EL (cell line): ENCODE measurements around the gene ANKS6.

Experiments
- DNase-seq: peaks from one replicate; pipeline ENCODE4 v3.0.0-alpha.2; 2016

Gene ANKS6

GRCh38 chr9:98796364-98797101 lies at the start of gene ANKS6:
Gene ANKS6 (minus strand): TSS chr9:98796555. CDS start chr9:98796491, 64 bp downstream.
- peak; percentile 78 for DNase-seq

GRCh38 chr9:98846081-98846480 lies 49.7 kb upstream of the ANKS6 start:
- DNase-seq, result no peak

GRCh38 chr9:98842510-98842909 lies 46.2 kb upstream of the ANKS6 start:
- no peak for DNase-seq

DNA sequence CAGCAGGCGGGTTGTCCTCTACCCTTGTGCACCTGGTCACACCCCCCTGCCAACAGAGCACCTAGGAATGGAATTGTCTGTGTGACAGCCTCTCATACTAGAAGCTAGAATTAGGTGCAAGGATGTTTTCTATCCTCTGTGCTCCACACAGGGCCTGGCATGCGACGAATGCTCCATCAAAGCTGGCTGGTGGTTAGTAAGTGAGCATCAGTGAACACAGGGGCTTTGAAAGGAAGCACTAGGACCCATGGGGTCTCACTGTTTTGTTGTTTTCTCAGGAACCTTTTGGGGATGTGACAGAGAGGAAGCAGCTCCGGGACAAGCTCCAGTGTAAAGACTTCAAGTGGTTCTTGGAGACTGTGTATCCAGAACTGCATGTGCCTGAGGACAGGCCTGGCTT lies 43.4 kb upstream of the ANKS6 start:
- no peak for DNase-seq

DNA sequence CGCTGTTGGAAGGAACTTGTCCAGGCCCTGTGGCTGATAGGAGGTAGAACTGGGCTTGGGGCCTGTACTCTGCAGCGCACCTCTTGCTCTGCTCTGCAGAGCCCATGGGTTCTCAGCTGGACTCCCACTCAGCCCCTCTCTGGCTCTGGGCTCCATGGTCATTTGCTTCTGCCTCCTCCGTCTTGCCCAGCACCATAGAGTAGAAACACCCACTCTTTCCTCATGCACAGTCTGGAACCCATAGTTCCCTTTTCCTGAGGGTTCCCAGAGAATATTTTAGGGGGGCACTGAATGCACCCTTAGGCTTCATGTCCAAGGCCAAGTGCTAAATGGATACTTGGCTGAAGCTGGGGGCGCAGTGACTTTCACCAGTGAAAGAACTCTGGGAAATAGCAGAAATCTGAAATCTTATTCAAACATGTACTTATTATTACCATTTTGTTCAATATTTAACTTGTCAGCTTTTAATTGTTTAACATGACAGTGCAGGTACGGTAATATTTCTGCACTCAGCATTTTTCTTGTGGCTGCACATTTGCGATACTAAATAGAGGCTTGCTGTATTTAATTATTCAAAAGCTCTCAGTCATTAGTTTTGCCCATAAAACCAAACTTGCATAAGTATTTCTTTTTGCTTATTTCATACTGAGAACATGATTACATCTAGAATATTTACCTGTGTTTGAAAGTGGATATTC lies 42.7 kb upstream of the ANKS6 start:
- DNase-seq, result no peak

DNA sequence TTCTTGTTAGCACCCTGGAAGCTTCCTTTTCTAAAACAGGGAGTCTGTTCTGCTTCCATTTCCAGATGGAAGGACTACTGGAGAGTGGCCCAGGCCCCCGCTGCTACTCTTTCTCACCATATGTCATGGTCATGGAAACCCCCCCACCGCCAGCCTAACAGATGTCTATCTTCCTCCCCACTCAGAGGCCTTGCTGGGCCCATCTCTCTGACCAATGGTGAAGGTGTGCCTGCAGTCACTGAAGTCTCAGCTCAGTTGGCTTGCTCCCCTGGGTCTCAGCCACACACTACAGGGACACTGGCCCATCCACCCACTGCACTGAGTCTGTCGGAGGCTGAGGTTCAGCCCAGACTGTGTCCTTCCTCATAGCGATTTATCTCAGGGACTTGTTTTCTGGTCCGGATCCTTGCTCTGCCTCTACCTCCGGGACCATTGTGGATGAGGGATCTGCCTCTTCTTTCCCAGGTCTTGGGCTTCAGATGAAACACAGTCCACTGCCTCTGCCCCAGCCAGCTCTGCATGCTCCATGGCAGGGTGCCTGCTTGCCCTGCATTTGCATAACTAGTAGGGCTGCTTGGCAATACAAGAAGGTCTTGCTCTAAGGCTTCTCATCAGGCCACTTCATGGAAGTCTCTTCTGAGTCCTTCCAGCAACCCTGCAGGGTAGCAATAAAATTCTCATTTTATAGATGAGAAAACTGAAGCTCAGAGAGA lies 42.0 kb upstream of the ANKS6 start:
- DNase-seq, result no peak

DNA sequence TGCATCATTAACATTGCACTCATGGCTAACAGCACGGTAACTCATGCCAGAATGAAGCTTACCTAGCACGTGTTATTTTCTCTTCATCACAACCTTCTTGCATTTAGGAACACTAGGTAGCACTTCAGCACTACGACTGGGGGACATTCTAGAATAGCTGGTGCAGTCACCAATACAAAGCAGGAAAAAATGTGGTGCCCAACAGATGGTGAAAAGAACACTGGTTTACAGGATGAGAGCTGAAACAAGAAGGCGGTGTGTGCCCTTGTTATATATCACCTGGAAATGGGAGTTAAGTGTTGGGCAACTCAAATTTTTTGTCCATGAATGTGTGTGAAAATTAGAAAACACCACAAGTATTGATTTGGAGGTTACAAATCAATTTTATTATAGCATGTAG lies 41.2 kb upstream of the ANKS6 start:
- DNase-seq, result no peak

GRCh38 chr9:98836206-98836605 lies 39.9 kb upstream of the ANKS6 start:
- DNase-seq, result no peak

DNA sequence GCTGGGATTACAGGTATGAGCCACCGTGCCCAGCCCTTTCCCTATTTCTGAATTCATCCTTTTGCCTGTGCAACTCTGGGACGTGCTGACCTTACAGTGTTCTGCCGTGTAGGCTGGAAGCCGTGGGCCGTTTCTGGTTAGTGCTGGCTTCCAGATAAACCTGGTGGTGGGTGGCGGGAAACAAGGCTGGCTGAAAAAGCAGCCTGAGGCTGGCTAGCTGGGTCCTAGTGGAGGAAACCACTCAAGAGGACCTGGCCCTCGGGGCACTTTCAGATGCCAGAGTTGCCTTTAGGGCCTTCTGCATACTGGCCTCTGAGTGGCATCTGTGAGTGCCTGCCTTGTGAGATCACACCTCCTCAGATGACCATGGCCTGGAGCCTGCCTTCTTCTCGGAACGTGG lies 38.0 kb upstream of the ANKS6 start:
- DNase-seq, result peak; percentile 23

DNA sequence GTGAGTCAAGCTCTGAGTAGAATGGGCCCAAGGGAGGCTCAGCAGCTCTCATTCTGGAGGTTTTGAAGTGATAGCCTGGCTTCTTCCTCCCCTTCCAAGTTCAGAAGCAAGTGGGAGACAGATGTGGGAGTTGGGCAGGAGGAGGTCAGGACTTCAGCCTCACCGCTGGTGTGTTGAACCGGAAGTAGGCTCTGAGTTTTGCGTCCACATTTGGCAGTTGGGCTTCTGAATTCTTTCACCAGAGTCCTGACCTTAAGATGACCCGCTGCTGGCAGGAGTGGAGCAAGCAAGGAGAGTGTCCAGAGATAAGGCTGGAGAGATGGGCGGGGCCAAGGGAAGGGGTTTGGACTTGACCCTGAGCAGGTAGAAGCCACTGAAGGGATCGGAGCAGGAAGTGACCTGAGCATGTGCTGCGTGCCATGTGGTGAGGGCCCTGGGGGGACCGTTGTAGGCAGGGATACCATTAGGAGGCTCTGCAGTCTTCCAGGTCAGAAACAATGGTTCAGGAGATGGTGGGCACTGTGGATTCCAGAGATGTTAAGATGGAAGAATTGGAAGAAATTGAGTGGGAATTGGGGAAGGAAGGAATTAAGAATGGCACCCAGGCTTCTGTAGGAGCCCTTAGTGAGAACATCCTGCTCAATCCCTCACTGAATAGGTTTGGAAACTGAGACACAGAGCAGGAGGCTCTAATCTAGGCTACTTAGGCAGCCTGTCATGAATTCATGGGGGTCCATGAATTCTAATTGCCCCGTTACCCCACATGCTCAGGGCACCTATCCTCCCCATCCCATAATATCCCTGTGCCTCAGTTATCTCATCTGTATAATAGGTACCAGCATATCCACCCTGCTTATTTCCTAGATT lies 37.0 kb upstream of the ANKS6 start:
- no peak for DNase-seq

- no peak for DNase-seq
These were observed 36.4 kb upstream of the ANKS6 start for GRCh38 chr9:98832768-98833089.

GRCh38 chr9:98831696-98832095 lies 35.3 kb upstream of the ANKS6 start:
- no peak for DNase-seq

GRCh38 chr9:98830554-98830953 lies 34.2 kb upstream of the ANKS6 start:
- DNase-seq, result no peak

- DNase-seq, result no peak
These were observed 33.4 kb upstream of the ANKS6 start for GRCh38 chr9:98829766-98830165.

DNA sequence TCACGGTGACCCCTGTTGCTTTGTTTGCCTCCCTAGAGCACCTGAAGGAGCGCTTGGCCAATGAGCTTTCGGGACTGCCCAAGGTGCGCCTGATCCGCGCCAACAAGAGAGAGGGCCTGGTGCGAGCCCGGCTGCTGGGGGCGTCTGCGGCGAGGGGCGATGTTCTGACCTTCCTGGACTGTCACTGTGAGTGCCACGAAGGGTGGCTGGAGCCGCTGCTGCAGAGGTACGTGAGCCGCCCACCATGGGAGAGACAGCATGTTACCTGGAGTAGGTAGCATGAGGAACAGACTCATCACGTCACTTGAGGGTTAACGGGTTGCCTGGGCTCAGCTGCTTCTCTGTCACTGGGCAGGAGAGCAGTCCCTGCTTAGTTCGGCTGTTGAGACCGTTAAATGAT lies 30.4 kb upstream of the ANKS6 start:
- no peak for DNase-seq

GRCh38 chr9:98825414-98825813 lies 29.1 kb upstream of the ANKS6 start:
- DNase-seq, result no peak

DNA sequence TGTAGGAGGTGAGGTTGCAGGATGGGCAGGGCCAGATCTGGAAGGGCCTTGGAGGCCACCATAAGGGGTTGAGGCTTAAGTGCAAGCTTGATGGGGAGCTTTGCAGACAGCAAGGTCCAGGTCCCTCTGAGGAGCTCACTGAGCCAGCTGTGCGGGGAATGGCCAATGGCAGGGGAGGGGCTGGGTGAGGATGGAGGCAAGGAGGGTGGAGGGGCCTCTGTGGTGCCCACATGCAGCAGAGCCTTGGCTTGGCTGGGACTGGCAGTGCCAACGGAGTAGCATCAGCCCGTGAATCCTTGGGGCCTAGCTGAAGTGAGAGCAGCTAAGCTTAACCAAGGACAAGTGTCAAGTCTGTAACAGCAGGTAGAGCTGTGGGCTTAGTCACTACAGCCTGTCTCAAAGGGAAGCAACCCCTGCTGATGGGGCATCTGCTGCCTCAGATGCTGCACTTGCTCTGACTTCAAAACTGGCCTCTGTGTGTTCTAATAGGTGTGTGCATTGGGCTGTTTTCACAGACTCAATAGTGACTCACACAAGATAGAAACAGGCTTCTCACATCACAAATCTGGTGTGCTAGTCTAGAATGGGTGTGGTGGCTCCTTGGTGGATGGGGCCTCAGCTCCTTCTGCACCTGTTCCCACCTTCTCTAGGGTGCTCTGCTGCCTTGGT lies 27.4 kb upstream of the ANKS6 start:
- DNase-seq, result no peak

GRCh38 chr9:98822661-98823060 lies 26.3 kb upstream of the ANKS6 start:
- no peak for DNase-seq

GRCh38 chr9:98821831-98822230 lies 25.5 kb upstream of the ANKS6 start:
- no peak for DNase-seq

GRCh38 chr9:98819231-98819630 lies 22.9 kb upstream of the ANKS6 start:
- DNase-seq, result no peak

GRCh38 chr9:98818764-98819163 lies 22.4 kb upstream of the ANKS6 start:
- DNase-seq, result no peak

DNA sequence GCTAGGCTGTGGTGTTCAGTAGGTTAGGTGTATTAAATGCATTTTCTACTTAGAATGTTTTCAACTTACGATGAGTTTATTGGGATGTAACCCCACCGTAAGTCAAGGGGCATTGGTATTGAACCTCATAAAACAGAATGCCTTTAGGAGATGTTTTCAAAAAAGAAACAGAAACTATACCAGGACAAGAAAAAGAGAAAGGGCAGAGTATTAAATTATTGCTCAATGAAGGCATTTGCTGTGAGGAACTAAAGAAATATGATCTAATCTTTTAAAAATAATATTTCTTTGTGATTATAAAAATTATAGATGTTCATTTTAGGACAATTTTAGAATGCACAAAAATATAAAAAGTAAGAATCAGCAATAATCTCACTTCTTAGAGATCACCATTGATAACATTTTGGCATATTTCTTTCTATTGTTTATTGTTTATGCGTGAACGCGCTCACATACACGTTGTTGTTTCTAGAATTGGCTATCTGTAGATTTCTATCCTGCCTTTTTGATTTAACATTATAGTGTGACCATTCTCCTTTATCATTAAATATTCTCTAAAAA lies 19.1 kb upstream of the ANKS6 start:
- no peak for DNase-seq
